Upper lobe of left lung (tissue), 4 donors: ENCODE results near the gene ADGRD2.

Experiments used
- EP300 ChIP-seq, 4 donors: sonication (generic); formaldehyde crosslinking; IDR thresholded peaks; one replicate each; pipeline ENCODE4 v1.5.1; 2017; ENCODE audit warnings: antibody characterized with exemption in 4 of 4, control low read depth in 2 of 4
- POLR2A ChIP-seq, 4 donors: fragments of 450-650 bp; IDR thresholded peaks; one replicate each; pipeline ENCODE4 v1.5.1; 2016 to 2017; ENCODE audit warnings: antibody characterized with exemption in 4 of 4, mild to moderate bottlenecking in 2 of 4
- POLR2AphosphoS5 ChIP-seq, 2 donors: sonication (generic); formaldehyde crosslinking; IDR thresholded peaks; one replicate each; pipeline ENCODE4 v1.5.1; 2017; ENCODE audit warnings: antibody characterized with exemption in 2 of 2
- TF ChIP-seq, protein P1 (sequence below), 6 experiments: fragments of 450-650 bp in 4 of 6; fragments of 200-600 bp in 2 of 6; sonication (generic) in 2 of 6; IDR thresholded peaks; one replicate each; pipeline ENCODE4 v1.5.1; 2016 to 2019; ENCODE audit warnings: antibody characterized with exemption in 6 of 6

DNA sequence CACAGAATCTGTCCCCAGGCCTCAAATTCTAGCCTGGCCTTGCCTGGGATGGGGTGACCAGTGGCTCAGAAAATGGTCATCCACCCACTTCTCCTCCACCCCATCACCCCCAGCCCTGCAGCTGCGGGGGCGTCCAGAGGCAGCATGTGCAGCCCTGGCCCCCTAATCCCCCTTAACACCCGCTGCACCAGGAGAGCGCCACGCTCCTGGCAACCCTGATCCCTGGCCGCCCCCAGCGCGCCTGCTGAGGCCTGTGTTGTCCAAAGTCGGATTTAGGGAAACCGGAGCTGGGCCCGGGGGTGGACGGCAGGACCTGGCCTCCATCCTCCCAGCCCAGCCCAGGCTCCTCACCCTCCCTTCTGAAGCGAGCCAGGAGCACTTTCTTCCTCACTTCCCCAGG lies 35.0 kb downstream of the ADGRD2 start:
- TF ChIP-seq, protein P1, sequence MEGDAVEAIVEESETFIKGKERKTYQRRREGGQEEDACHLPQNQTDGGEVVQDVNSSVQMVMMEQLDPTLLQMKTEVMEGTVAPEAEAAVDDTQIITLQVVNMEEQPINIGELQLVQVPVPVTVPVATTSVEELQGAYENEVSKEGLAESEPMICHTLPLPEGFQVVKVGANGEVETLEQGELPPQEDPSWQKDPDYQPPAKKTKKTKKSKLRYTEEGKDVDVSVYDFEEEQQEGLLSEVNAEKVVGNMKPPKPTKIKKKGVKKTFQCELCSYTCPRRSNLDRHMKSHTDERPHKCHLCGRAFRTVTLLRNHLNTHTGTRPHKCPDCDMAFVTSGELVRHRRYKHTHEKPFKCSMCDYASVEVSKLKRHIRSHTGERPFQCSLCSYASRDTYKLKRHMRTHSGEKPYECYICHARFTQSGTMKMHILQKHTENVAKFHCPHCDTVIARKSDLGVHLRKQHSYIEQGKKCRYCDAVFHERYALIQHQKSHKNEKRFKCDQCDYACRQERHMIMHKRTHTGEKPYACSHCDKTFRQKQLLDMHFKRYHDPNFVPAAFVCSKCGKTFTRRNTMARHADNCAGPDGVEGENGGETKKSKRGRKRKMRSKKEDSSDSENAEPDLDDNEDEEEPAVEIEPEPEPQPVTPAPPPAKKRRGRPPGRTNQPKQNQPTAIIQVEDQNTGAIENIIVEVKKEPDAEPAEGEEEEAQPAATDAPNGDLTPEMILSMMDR (IDR thresholded peaks at IDR 0.05), result no peak
- TF ChIP-seq POLR2A (IDR thresholded peaks at IDR 0.05) (no peak), POLR2AphosphoS5 (IDR thresholded peaks at IDR 0.05) (no peak), EP300 (IDR thresholded peaks at IDR 0.05) (no peak)
